Measurements from ENCODE around the gene TAS2R39. TPM values are rescaled to one million over a fixed set of nuclear protein-coding genes. Genes with fewer than 3 reads are reported as not detected.
A peak's percentile ranks its signal among the peaks of the same experiment; 100 is the strongest.

TAS2R39 gene
- total RNA-seq, 4 donors from 2014 or later: not detected

GRCh38 chr7:143221737-143222136, 38.5 kb downstream of the TAS2R39 start, which contains the start of gene TAS2R40:
TAS2R40 (plus strand) TSS chr7:143222037; CDS start chr7:143222079, 42 bp downstream.
- Histone ChIP-seq H3K4me3 (no peak within 1 kb of the TSS), H3K9me3 (no peaks in the 10 kb centered on the region), H3K4me1 (no peaks in the 10 kb centered on the region), H3K36me3 (no peaks in the 10 kb centered on the region), H3K27ac (no peak within 1 kb of the TSS), H3K27me3 (no peaks in the 10 kb centered on the region)
- no peak for TF ChIP-seq EP300 (IDR thresholded peaks at IDR 0.05)
- TF ChIP-seq POLR2A (IDR thresholded peaks at IDR 0.05): no peak
- TF ChIP-seq CTCF (IDR thresholded peaks at IDR 0.05): no peak
- DNase-seq (ENCODE audit: low spot score in 2 of 2): no peak
- 86 to 88% methylated on average over 3 of the region's 3 CpGs for WGBS, 2 donors

GRCh38 chr7:143222782-143223181, 39.6 kb downstream of the TAS2R39 start:
- Histone ChIP-seq H3K27me3 (no peaks in the 10 kb centered on the region), H3K9me3 (no peaks in the 10 kb centered on the region), H3K36me3 (no peaks in the 10 kb centered on the region), H3K4me1 (peaks cover 0 to 4% (median 0%) of the 10 kb centered on the region in 4 donors), H3K27ac (no peak overlapping the region), H3K4me3 (no peak overlapping the region)
- whole genome bisulfite sequencing, 2 donors: 86 to 88% methylated on average over 7 of the region's 7 CpGs
- DNase-seq (ENCODE audit: low spot score in 2 of 2): no peak
- peak in 1 of 2 donors; percentile 16 for TF ChIP-seq EP300 (IDR thresholded peaks at IDR 0.05)
- no peak for TF ChIP-seq POLR2A (IDR thresholded peaks at IDR 0.05)

- DNase-seq (ENCODE audit: low spot score in 2 of 2): no peak
- Histone ChIP-seq H3K27ac (no peak overlapping the region), H3K27me3 (no peaks in the 10 kb centered on the region), H3K4me1 (peaks cover 0 to 9% (median 0%) of the 10 kb centered on the region in 4 donors), H3K4me3 (no peak overlapping the region), H3K9me3 (no peaks in the 10 kb centered on the region), H3K36me3 (no peaks in the 10 kb centered on the region)
- TF ChIP-seq CTCF (IDR thresholded peaks at IDR 0.05) (no peak), POLR2A (IDR thresholded peaks at IDR 0.05) (no peak), EP300 (IDR thresholded peaks at IDR 0.05) (no peak)
- 72 to 85% methylated on average over 4 of the region's 4 CpGs for WGBS, 2 donors
Observed at GRCh38 chr7:143223784-143224183, 40.6 kb downstream of the TAS2R39 start.

- 86 to 87% methylated on average over 5 of the region's 5 CpGs for WGBS, 2 donors
- Histone ChIP-seq H3K4me3 (no peak overlapping the region), H3K9me3 (no peaks in the 10 kb centered on the region), H3K27me3 (no peaks in the 10 kb centered on the region), H3K4me1 (peaks cover 0 to 15% (median 0%) of the 10 kb centered on the region in 4 donors), H3K36me3 (no peaks in the 10 kb centered on the region), H3K27ac (no peak overlapping the region)
- TF ChIP-seq CTCF (IDR thresholded peaks at IDR 0.05) (no peak), POLR2A (IDR thresholded peaks at IDR 0.05) (no peak), EP300 (IDR thresholded peaks at IDR 0.05) (no peak)
- DNase-seq (ENCODE audit: low spot score in 2 of 2): no peak
Observed at GRCh38 chr7:143225047-143225446, 41.8 kb downstream of the TAS2R39 start.

- WGBS, 2 donors: 28 to 29% methylated on average over 1 of the region's 1 CpG
- no peaks in the 10 kb centered on the region for H3K36me3 ChIP-seq
Observed at GRCh38 chr7:143227806-143228205, 44.6 kb downstream of the TAS2R39 start.

More at GRCh38 chr7:143227806-143228205, 44.6 kb downstream of the TAS2R39 start:
- H3K27me3 ChIP-seq: no peaks in the 10 kb centered on the region
- H3K4me1 ChIP-seq: peaks cover 0 to 15% (median 0%) of the 10 kb centered on the region in 4 donors
- H3K4me3 ChIP-seq: no peak overlapping the region
- no peak overlapping the region for H3K27ac ChIP-seq
- H3K9me3 ChIP-seq: no peaks in the 10 kb centered on the region
- no peak for DNase-seq (ENCODE audit: low spot score in 2 of 2)
- TF ChIP-seq POLR2A (IDR thresholded peaks at IDR 0.05) (no peak), CTCF (IDR thresholded peaks at IDR 0.05) (no peak), EP300 (IDR thresholded peaks at IDR 0.05) (no peak)
